MM.1S (cell line): ENCODE measurements around the gene SEMA4D.

Experiments
- DNase-seq: peaks from one replicate; pipeline ENCODE4 v3.0.0-alpha.2; 2015
- H2AFZ ChIP-seq: fragments of 300-600 bp; sonication (generic); 2 replicates; pipeline ENCODE4 v1.6.0; 2016; ENCODE audit warnings: antibody characterized with exemption, low read length
- H3F3A ChIP-seq: fragments of 300-600 bp; sonication (generic); 2 replicates; pipeline ENCODE4 v1.6.1; 2016; ENCODE audit warnings: mild to moderate bottlenecking, antibody characterized with exemption, low read length, moderate library complexity, mixed read lengths; ENCODE audit not compliant: insufficient read depth
- H3K27ac ChIP-seq: fragments of 300-600 bp; sonication (generic); 2 replicates; pipeline ENCODE4 v1.5.1; 2016; ENCODE audit warnings: mild to moderate bottlenecking, low read length
- H3K27me3 ChIP-seq: fragments of 300-600 bp; sonication (generic); replicated peaks from 2 replicates; pipeline ENCODE4 v1.6.0; 2016; ENCODE audit warnings: low read length; ENCODE audit not compliant: insufficient read depth
- H3K36me3 ChIP-seq: fragments of 300-600 bp; sonication (generic); replicated peaks from 2 replicates; pipeline ENCODE4 v1.6.1; 2016; ENCODE audit warnings: mild to moderate bottlenecking, low read length, mixed read lengths; ENCODE audit not compliant: insufficient read depth
- H3K4me1 ChIP-seq: fragments of 300-600 bp; sonication (generic); 2 replicates; pipeline ENCODE4 v1.6.1; 2016; ENCODE audit warnings: low read length, mixed read lengths
- H3K4me2 ChIP-seq: fragments of 300-600 bp; sonication (generic); 2 replicates; pipeline ENCODE4 v1.6.0; 2016; ENCODE audit warnings: low read depth, low read length
- H3K4me3 ChIP-seq: fragments of 300-600 bp; sonication (generic); 2 replicates; pipeline ENCODE4 v1.5.1; 2016; ENCODE audit warnings: low read length, mixed read lengths
- H3K79me2 ChIP-seq: fragments of 300-600 bp; sonication (generic); 2 replicates; pipeline ENCODE4 v1.6.1; 2016; ENCODE audit warnings: mixed run types, low read length, mixed read lengths
- H3K9ac ChIP-seq: fragments of 300-600 bp; sonication (generic); 2 replicates; pipeline ENCODE4 v1.6.1; 2016; ENCODE audit warnings: low read length, mixed read lengths
- H3K9me2 ChIP-seq: fragments of 300-600 bp; sonication (generic); replicated peaks from 2 replicates; pipeline ENCODE4 v1.6.1; 2016; ENCODE audit warnings: mild to moderate bottlenecking, low read length, mixed read lengths; ENCODE audit not compliant: insufficient read depth
- H3K9me3 ChIP-seq: fragments of 300-600 bp; sonication (generic); replicated peaks from 2 replicates; pipeline ENCODE4 v1.6.1; 2016; ENCODE audit warnings: mild to moderate bottlenecking, low read length, mixed read lengths; ENCODE audit not compliant: insufficient read depth
- H4K20me1 ChIP-seq: fragments of 300-600 bp; sonication (generic); 2 replicates; pipeline ENCODE4 v1.6.1; 2016; ENCODE audit warnings: mild to moderate bottlenecking, low read length, moderate library complexity, mixed read lengths; ENCODE audit not compliant: insufficient read depth
- EZH2 ChIP-seq: fragments of 300-600 bp; sonication (generic); optimal IDR thresholded peaks from 2 replicates; pipeline ENCODE3; 2017; ENCODE audit warnings: low read depth, mild to moderate bottlenecking, antibody characterized with exemption, low read length, mixed read lengths
- EZH2phosphoT487 ChIP-seq: fragments of 300-600 bp; sonication (generic); IDR thresholded peaks from 2 replicates; pipeline ENCODE4 v1.6.1; 2018; ENCODE audit warnings: antibody characterized with exemption, low read length
- TF ChIP-seq, protein P1 (sequence below): fragments of 300-600 bp; sonication (generic); IDR thresholded peaks from 2 replicates; pipeline ENCODE4 v1.5.1; 2016; ENCODE audit warnings: antibody characterized with exemption, low read length, mixed read lengths

SEMA4D gene

DNA sequence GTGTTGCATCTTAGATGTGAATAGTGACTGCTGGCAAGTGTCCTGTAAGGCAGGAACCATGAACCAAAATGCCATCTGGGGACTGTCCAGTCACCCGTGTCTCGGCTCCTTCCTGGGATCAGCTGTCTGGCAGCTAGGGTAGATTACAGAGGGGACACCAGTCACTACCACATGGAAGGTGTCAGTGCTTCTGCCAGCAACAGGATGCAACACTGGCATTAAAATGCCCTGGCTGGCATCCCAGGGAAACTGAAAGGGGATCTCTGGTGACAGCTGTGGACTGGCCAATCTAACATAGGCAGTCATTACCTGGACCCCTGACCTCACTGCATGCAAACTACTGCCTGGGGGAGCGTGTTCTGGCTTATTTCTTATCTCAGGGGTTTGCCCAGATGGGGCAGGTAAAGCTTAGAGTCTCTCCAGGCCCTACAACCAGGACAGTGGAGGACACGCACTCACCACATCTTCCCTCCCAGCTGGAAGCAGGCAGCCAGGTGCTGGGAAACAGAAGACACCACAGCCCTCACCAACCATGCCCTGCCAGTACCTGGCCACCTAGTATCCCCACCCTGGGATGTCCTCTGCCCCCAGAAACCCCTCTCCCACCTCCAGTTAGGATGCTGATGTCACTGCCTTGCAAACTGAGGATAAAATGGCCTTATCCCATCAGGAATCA is 83.8 kb downstream of the SEMA4D start:
- H4K20me1 ChIP-seq: no peaks in the 10 kb centered on the region
- no peaks in the 10 kb centered on the region for H3K9me3 ChIP-seq
- DNase-seq: no peak
- H3K4me2 ChIP-seq: no peak overlapping the region
- no peak for TF ChIP-seq EZH2
- TF ChIP-seq, protein P1, sequence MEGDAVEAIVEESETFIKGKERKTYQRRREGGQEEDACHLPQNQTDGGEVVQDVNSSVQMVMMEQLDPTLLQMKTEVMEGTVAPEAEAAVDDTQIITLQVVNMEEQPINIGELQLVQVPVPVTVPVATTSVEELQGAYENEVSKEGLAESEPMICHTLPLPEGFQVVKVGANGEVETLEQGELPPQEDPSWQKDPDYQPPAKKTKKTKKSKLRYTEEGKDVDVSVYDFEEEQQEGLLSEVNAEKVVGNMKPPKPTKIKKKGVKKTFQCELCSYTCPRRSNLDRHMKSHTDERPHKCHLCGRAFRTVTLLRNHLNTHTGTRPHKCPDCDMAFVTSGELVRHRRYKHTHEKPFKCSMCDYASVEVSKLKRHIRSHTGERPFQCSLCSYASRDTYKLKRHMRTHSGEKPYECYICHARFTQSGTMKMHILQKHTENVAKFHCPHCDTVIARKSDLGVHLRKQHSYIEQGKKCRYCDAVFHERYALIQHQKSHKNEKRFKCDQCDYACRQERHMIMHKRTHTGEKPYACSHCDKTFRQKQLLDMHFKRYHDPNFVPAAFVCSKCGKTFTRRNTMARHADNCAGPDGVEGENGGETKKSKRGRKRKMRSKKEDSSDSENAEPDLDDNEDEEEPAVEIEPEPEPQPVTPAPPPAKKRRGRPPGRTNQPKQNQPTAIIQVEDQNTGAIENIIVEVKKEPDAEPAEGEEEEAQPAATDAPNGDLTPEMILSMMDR: no peak
- no peak for TF ChIP-seq EZH2phosphoT487
- no peak overlapping the region for H3K9ac ChIP-seq
- no peaks in the 10 kb centered on the region; the same call in 1 of the 2 replicates for H3K36me3 ChIP-seq
- H3K4me1 ChIP-seq: peaks cover 16% of the 10 kb centered on the region; the same call in 1 of the 2 replicates
- H3K27me3 ChIP-seq: no peaks in the 10 kb centered on the region
- H3K4me3 ChIP-seq: no peak overlapping the region
- H3K9me2 ChIP-seq: no peaks in the 10 kb centered on the region
- no peak overlapping the region for H2AFZ ChIP-seq
- H3F3A ChIP-seq: no peaks in the 10 kb centered on the region
- H3K79me2 ChIP-seq: peaks cover 100% of the 10 kb centered on the region
- no peak overlapping the region for H3K27ac ChIP-seq

DNA sequence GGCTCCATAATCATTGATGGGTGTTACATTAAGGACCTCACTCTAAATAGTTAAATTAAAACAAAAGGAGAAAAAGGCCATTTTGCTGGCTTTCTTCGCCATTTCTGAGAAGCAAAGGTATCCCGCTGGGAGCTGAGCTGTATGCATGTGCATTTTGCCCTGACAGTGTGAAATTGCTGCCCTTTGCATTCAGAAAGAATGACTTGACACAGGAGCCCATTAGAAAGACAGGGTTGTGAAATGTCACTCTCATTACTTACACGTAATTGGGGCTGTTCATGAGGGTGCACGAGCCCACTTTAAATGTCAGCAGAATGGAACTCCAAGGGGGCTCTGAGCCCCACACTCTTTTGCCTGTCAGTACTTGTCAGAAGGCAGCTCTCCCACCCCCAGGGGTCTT is 85.0 kb downstream of the SEMA4D start:
- peaks cover 21% of the 10 kb centered on the region for H3K4me1 ChIP-seq
- H3K79me2 ChIP-seq: peaks cover 100% of the 10 kb centered on the region
- H3K9me2 ChIP-seq: no peaks in the 10 kb centered on the region
- H3K4me2 ChIP-seq: no peak overlapping the region
- H4K20me1 ChIP-seq: no peaks in the 10 kb centered on the region
- no peaks in the 10 kb centered on the region for H3K9me3 ChIP-seq
- H3K9ac ChIP-seq: no peak overlapping the region
- H3K4me3 ChIP-seq: no peak overlapping the region
- H3K36me3 ChIP-seq: no peaks in the 10 kb centered on the region; the same call in 1 of the 2 replicates
- H3K27ac ChIP-seq: no peak overlapping the region
- no peaks in the 10 kb centered on the region for H3K27me3 ChIP-seq
- no peak for DNase-seq
- no peak overlapping the region for H2AFZ ChIP-seq
- no peaks in the 10 kb centered on the region for H3F3A ChIP-seq
- TF ChIP-seq EZH2phosphoT487 (no peak), EZH2 (no peak)
- TF ChIP-seq, protein P1: no peak

DNA sequence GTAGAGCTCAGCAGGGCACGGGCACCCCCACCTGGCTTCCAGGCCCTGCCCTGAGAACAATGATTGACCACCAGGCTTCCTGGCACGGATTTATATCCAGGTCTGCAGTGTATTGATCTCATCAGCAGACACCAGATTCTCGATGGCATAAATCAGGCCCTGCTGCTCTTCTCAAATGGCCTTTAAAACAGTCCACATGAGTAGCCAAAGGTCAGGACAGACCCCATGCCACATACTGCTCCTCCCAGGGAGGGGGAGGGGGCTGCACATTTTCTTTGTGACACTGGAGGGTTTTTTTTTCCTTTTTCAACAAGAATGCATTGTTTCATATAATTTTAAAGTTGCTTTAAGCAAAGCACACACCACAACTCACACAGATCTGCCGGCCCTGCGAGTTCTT is 85.4 kb downstream of the SEMA4D start:
- Histone ChIP-seq H3K9me3 (no peaks in the 10 kb centered on the region), H4K20me1 (no peaks in the 10 kb centered on the region), H2AFZ (no peak overlapping the region), H3K79me2 (peaks cover 100% of the 10 kb centered on the region), H3K36me3 (no peaks in the 10 kb centered on the region; the same call in 1 of the 2 replicates), H3K9ac (no peak overlapping the region), H3K9me2 (no peaks in the 10 kb centered on the region), H3K27me3 (no peaks in the 10 kb centered on the region), H3F3A (peaks cover 3% of the 10 kb centered on the region), H3K27ac (no peak overlapping the region), H3K4me3 (no peak overlapping the region), H3K4me2 (no peak overlapping the region), H3K4me1 (peaks cover 20% of the 10 kb centered on the region)
- no peak for DNase-seq
- TF ChIP-seq EZH2phosphoT487 (no peak), EZH2 (no peak)
- TF ChIP-seq, protein P1: no peak
